Gastrocnemius medialis (tissue), 4 donors: ENCODE measurements around the gene ASRGL1. TPM values are rescaled to one million over a fixed set of nuclear protein-coding genes. Genes with fewer than 3 reads are reported as not detected.
"Not testable (repeated sequence)": the region's sequence is repeated elsewhere in the genome, so short reads cannot be mapped to it uniquely, and the experiment has no call there.

ENCODE experiments used
- ATAC-seq, 2 donors: fragments of 150-250 bp; one replicate each; pipeline ENCODE4 v1.9.1; 2016
- DNase-seq, 2 donors: peaks; one replicate each; pipeline ENCODE4 v3.0.0-alpha.2; 2019
- H3K27ac ChIP-seq, 4 donors: fragments of 200-600 bp; sonication (generic); 1 replicate in 1 of 4; 2 replicates in 3 of 4; pipeline ENCODE4 v1.5.1; 2016 to 2018; ENCODE audit warnings: mild to moderate bottlenecking in 2 of 4, moderate library complexity in 1 of 4
- H3K27me3 ChIP-seq, 3 donors: fragments of 200-600 bp; sonication (generic) in 2 of 3; 1 replicate in 1 of 3; 2 replicates in 2 of 3; pipeline versions ENCODE4 v1.5.1 to v1.6.0; 2016 to 2019; ENCODE audit warnings: mild to moderate bottlenecking in 1 of 3, moderate library complexity in 1 of 3
- H3K36me3 ChIP-seq, 2 donors: fragments of 200-600 bp; sonication (generic) in 1 of 2; one replicate each; pipeline ENCODE4 v1.5.1; 2017 to 2018
- H3K4me1 ChIP-seq, 2 donors: fragments of 200-600 bp; sonication (generic) in 1 of 2; one replicate each; pipeline ENCODE4 v1.5.1; 2016 to 2017; ENCODE audit warnings: mild to moderate bottlenecking in 2 of 2
- H3K4me3 ChIP-seq, 4 donors: fragments of 200-600 bp; sonication (generic) in 3 of 4; 1 replicate in 1 of 4; 2 replicates in 3 of 4; pipeline ENCODE4 v1.5.1; 2016 to 2019; ENCODE audit warnings: mild to moderate bottlenecking in 2 of 4
- H3K9me3 ChIP-seq, 3 donors: fragments of 200-600 bp; sonication (generic) in 2 of 3; 1 replicate in 1 of 3; 2 replicates in 2 of 3; pipeline ENCODE4 v1.5.1; 2016 to 2019
- CTCF ChIP-seq, 5 experiments: fragments of 450-650 bp in 3 of 5; fragments of 200-600 bp in 2 of 5; sonication (generic) in 2 of 5; IDR thresholded peaks in 4 of 5; conservative IDR thresholded peaks in 1 of 5; 1 replicate in 4 of 5; 2 replicates in 1 of 5; pipeline ENCODE4 v1.5.1; 2016 to 2019; ENCODE audit warnings: antibody characterized with exemption in 5 of 5, mild to moderate bottlenecking in 3 of 5, moderate library complexity in 3 of 5
- POLR2A ChIP-seq, 2 donors: fragments of 450-650 bp; IDR thresholded peaks; one replicate each; pipeline ENCODE4 v1.6.1; 2017; ENCODE audit warnings: antibody characterized with exemption in 2 of 2, mild to moderate bottlenecking in 2 of 2, moderate library complexity in 2 of 2
- in situ Hi-C, 4 donors: fragments of 200-750 bp; cut with MboI; loops; one replicate each; pipeline versions ENCODE4 v1.15.0 to v1.8.0; 2017; ENCODE audit warnings: low sequenced_read_pairs in 4 of 4
- intact Hi-C: fragments of 100-400 bp; cut with DNase I; formaldehyde crosslinking; loops from one replicate; pipeline ENCODE4 v1.15.1; 2023; ENCODE audit warnings: low total_unique reads
- total RNA-seq, 4 donors: library from RNA; depleted of rRNA; stranded (reverse); fragments of >200 nt; gene quantifications; one replicate each; pipeline versions ENCODE4 v1.1.0 to v1.2.3, GENCODE V29; 2016

Gene ASRGL1
- total RNA-seq, 4 donors from 2014 or later: 6.4 to 24.6 (median 8.7) TPM

- intact Hi-C loops (no loop called here), in situ Hi-C loops (no loop called here)
- Histone ChIP-seq H3K27ac (no peak overlapping the region), H3K4me3 (peak overlapping the region; percentile 68 to 94 (median 75)), H3K36me3 (no peaks in the 10 kb centered on the region), H3K4me1 (peaks cover 0 to 14% of the 10 kb centered on the region in 2 donors), H3K27me3 (peaks cover 0 to 3% (median 0%) of the 10 kb centered on the region in 3 donors), H3K9me3 (no peaks in the 10 kb centered on the region)
- DNase-seq: no peak
- TF ChIP-seq POLR2A (IDR thresholded peaks at IDR 0.05) (no peak), CTCF (IDR thresholded peaks at IDR 0.05 in 4 of 5, conservative IDR thresholded peaks at IDR 0.05 in 1 of 5) (no peak)
- no peak for ATAC-seq
These were observed 970 bp downstream of the ASRGL1 start for GRCh38 chr11:62338218-62338617.

GRCh38 chr11:62340269-62340901, 3.1 kb downstream of the ASRGL1 start:
- H3K4me3 ChIP-seq: no peak overlapping the region
- intact Hi-C loops (loop anchor here (2.0 kb wide), 1 partner anchor 38 kb away; no protein-coding TSS in a partner anchor), in situ Hi-C loops (no loop called here)
- no peak for ATAC-seq
- no peak for DNase-seq
- H3K27ac ChIP-seq: peak overlapping the region in 2 of 4 donors; percentile 29 to 38
- peak in 4 of 5 experiments; percentile 24 to 51 (median 42) for TF ChIP-seq CTCF (IDR thresholded peaks at IDR 0.05 in 4 of 5, conservative IDR thresholded peaks at IDR 0.05 in 1 of 5)
- no peak for TF ChIP-seq POLR2A (IDR thresholded peaks at IDR 0.05)
- no peaks in the 10 kb centered on the region for H3K27me3 ChIP-seq
- H3K36me3 ChIP-seq: no peaks in the 10 kb centered on the region
- H3K4me1 ChIP-seq: peaks cover 0 to 14% of the 10 kb centered on the region in 2 donors
- no peaks in the 10 kb centered on the region for H3K9me3 ChIP-seq

GRCh38 chr11:62341588-62341987, 4.3 kb downstream of the ASRGL1 start:
- Histone ChIP-seq H3K36me3 (no peaks in the 10 kb centered on the region), H3K4me1 (peaks cover 0 to 14% of the 10 kb centered on the region in 2 donors), H3K27me3 (no peaks in the 10 kb centered on the region), H3K27ac (no peak overlapping the region), H3K9me3 (no peaks in the 10 kb centered on the region), H3K4me3 (no peak overlapping the region)
- intact Hi-C loops (loop anchor here (2.0 kb wide), 1 partner anchor 37 kb away; no protein-coding TSS in a partner anchor), in situ Hi-C loops (no loop called here)
- TF ChIP-seq POLR2A (IDR thresholded peaks at IDR 0.05) (no peak), CTCF (IDR thresholded peaks at IDR 0.05 in 4 of 5, conservative IDR thresholded peaks at IDR 0.05 in 1 of 5) (no peak)
- DNase-seq (no peak), ATAC-seq (no peak)

- H3K36me3 ChIP-seq, H3K27me3 ChIP-seq, H3K9me3 ChIP-seq, H3K4me1 ChIP-seq, intact Hi-C loops, H3K4me3 ChIP-seq, DNase-seq, H3K27ac ChIP-seq, ATAC-seq, in situ Hi-C loops: not testable (repeated sequence)
These were observed 6.5 kb downstream of the ASRGL1 start for GRCh38 chr11:62343646-62344190.

- Histone ChIP-seq H3K4me3 (no peak overlapping the region), H3K27ac (no peak overlapping the region), H3K9me3 (no peaks in the 10 kb centered on the region), H3K4me1 (no peaks in the 10 kb centered on the region), H3K27me3 (no peaks in the 10 kb centered on the region), H3K36me3 (no peaks in the 10 kb centered on the region)
- intact Hi-C loops: no loop called here
- no peak for DNase-seq
- TF ChIP-seq POLR2A (IDR thresholded peaks at IDR 0.05) (no peak), CTCF (IDR thresholded peaks at IDR 0.05 in 4 of 5, conservative IDR thresholded peaks at IDR 0.05 in 1 of 5) (no peak)
- in situ Hi-C loops: no loop called here
- ATAC-seq: no peak
These were observed 7.0 kb downstream of the ASRGL1 start for GRCh38 chr11:62344210-62344609.
